CD4-positive, alpha-beta T cell treated with Interleukin-12 subunit alpha and Interleukin-12 subunit beta, for 1 hour (primary cell): ENCODE results near the gene PLP2.

Experiments
- DNase-seq: peaks from one replicate; pipeline ENCODE4 v3.0.0-alpha.2; 2020

PLP2 gene

DNA sequence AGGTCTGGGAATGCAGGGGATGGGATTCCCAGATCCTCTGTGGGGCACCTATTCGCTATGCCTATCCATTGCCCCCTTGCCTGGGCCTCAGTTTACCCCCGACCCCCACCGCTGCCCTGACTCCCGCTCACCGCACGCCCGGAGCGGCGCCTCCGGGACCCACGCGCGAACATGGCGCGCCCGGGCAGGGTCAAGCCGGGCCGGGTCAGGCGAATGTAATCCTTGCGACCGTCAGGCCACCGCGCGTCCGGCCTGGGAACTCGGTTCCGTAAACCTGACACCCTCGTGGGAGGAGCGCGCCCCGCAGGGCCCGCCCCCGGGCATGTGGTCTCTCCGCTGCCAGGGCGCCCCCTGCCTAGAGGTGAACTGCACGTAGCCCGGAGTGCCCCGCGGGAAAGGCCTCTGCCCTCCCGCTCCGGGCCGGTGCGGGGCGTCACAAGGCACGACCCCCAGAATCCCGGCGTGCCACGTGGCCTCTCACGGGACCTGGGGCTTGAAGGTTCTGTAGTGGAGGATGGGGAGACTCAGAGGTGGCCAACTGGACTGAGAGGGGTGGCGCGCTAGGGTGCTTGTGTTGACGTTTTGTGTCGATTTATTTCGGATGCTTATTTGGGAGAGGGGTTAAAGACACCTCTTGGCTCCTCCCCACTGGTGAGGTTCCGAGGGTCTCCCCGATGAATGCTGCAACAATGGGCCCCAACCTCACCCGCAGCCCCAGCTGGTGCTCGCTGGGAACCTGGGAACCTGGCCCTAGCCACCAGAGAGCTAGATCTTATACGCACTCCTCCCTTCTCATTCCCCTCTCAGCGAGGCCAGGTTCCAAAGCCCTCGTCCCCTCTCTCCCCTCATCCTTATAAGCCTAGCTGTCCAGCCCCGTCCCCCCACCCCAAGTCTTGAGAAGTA, 14.7 kb downstream of the PLP2 start, which contains the start of gene PRICKLE3:
Gene PRICKLE3 (minus strand): TSS at position 249 of the 903 bp plus-strand sequence. CDS start 76 bp downstream, at position 173.
- DNase-seq = peak; percentile 77

DNA sequence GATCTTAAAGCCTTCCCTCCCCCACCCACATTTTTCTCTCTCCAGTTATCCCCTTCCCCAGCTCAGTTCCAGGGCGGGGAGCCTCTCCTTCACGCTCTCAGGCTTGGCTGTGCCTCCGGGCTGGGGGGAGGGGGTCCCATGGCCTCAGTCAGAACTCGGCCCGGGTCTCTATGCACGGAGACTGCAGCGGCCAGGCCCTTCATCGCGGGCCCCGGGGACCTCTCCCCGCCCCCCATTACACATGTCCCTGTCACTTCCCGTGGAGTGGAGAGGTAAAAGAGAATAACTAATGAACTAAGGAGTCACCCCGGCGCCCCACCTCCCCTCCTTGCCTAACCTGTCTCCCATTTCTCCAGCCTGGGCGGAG, 15.3 kb downstream of the PLP2 start:
- DNase-seq = no peak

- DNase-seq = no peak
Measured at GRCh38 chrX:49187526-49187925, 15.8 kb downstream of the PLP2 start.

- DNase-seq = no peak
Measured at GRCh38 chrX:49188468-49189076, 16.9 kb downstream of the PLP2 start.

GRCh38 chrX:49189606-49190005, 17.9 kb downstream of the PLP2 start:
- no peak for DNase-seq

DNA sequence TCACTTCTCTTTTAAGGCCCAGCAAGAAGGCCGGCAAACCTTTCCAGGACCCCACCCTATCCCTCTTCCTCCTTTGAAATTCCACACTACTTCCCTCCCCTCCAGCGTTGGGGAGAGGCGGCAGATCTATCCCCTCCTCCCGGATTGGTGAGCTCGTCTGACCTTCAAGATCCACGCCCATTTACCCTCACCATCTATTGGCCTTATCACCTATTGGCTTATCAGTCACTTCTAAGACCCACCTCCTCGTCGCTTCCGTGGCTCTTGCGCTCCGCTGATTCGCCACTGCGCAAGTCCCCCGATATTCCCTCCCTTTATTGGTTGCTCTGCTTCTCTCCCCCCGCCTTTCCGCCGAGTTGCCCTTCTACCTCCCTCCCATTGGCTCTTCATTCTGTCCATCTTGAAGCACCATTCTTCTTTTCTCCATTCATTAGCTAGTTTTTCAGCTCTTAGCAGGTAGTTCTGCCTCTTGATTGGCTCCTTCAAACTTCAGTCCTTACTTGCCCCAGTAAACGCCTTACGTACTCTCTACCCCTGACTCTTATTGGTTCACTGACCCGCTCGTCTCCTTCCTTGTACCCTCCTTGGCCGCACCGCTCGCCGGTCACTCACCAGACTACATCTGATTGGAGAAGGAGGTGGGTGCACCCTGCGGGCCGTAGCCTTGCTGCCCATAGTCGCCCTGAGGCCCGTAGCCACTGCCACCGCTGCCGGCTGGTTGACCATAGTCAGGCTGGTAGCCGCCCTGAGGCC, 19.3 kb downstream of the PLP2 start:
- peak; percentile 93 for DNase-seq

DNA sequence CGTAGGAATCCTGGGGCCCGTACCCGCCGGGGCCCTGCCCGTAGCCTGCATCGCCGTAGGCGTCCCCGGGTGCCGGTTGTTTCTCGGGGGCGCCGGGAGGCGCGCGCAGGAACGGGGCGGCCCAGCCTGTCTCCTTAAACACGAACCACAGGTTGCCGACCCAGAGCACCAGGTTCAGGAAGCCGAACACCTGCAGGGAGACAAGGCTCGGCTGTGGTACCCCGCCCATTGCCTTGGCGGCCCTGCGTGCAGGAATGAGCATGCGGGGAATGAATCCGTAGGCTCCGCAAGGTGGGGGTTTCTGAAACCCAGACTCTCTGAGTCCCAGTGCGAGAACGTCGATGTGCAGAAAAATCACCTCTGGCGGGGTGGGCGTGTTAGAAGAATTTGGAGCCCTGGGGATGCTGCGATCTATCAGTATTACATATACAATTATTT, 19.9 kb downstream of the PLP2 start:
- DNase-seq = no peak

DNA sequence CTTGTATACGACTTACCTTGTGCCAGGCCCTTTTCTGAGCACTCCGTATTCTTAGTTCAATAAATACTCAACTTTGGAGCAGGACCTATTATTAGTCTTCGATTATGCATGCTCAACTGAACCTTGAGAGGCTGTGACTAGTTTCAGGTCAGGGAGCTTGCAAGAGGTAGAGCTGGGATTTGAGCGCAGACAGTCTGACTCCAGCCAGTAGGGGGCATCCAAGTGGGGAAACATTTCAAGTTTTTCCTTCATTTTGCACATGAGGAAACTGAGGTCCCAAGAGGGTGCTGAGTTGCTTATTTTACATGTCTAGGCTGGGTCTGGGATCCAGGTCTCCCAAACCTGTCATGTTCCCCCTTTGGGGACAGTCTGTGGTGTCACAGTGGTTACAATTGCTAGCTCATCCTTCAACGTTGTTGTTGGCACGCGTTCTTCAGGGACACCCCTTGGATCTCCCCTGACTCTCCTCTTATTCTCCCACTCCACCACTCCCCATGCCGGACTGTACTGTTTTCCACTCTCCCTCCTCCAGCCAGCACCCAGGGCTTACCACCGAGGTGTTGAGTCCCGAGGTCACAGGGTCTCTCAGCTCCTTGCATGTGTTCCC, 21.1 kb downstream of the PLP2 start:
- peak; percentile 36 for DNase-seq

DNA sequence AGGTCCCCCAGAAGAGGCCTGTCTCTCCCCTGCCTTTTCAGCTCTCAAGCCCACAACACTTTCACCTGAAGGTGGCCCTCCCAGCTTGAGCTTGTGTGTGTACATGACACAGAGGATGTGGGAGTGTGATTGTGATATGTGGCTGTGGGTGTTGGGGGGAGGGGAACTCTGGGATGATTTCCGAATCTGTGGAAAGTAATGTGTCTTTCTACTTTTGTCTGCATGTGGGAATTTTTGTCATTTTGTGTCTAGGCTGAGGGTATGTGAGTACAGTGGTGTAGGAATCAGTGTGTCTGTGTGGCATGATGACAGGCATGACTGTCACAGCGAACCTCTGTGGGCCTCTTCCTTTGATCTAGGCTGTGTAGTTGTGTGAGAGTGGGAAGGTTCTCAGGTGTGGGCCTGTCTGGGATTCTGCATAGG, 21.9 kb downstream of the PLP2 start:
- no peak for DNase-seq

GRCh38 chrX:49197543-49198087, 25.9 kb downstream of the PLP2 start:
- no peak for DNase-seq

- DNase-seq = no peak
Measured at GRCh38 chrX:49198540-49199314, 27.0 kb downstream of the PLP2 start.

- DNase-seq = no peak
Measured at GRCh38 chrX:49199315-49199595, 27.6 kb downstream of the PLP2 start.

DNA sequence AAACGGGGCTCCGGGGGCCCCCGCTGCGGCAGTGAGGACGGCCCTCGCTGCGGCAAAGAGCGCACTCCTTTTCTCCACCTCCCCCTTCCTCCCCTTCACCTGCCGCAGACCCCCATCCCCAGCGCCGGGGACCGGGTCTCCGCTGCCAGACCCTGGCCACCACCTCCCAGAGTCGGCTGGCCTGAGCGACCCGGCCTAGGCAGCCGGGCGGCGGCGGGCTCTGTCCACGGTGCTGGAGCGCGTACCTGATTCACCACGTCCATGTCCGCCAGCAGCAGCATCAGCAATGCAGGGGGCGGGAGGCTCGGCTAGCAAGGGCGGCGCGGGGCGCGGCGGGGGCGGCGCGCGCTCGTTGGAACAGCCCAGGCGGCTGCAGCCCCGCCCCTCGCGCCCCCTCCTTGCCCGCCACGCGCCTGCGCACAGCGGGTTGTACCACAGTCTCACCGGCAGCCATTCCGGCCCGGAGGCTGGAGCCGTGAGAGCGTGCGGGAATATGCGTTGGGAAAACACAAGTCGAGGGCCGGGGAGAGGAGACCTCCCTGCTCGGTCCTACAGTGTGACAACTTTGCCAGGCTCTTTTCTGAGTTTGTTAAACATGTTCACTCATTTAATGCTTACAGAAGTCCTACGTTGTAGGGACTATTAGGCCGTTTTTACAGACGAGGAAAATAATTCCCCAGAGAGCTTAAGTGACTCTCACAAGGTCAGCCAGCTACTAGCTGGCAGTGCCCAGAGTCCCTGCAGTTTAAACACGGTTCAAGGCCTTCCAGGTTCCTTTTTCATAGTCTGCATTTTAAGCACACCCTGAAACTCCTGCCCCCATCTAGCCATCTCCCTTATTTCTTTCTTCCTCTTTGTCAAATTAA, 28.4 kb downstream of the PLP2 start, which contains the start of gene SYP:
Gene SYP (minus strand): TSS at position 288 of the 866 bp plus-strand sequence. CDS start 7 bp downstream, at position 281.
- DNase-seq = peak; percentile 91

DNA sequence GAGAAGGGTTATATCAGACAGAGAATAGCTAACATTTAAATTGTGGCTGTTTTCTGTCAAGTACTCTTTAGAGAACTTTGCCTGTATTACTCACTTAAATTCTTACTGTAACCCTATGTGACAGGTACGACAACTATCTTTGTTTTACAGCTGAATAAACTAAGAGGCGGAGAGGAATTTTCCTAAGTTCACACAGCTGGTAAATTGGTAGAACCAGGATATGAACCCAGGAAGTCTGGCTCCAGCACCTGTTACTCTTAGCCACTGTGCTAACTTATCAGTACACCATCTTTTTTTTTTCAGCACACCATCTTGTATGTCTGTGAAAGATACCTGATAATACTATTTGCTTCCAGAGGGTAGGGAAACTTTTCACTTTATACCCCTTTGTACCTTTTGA, 30.3 kb downstream of the PLP2 start:
- no peak for DNase-seq

GRCh38 chrX:49203536-49203935, 31.8 kb downstream of the PLP2 start:
- DNase-seq = no peak

DNA sequence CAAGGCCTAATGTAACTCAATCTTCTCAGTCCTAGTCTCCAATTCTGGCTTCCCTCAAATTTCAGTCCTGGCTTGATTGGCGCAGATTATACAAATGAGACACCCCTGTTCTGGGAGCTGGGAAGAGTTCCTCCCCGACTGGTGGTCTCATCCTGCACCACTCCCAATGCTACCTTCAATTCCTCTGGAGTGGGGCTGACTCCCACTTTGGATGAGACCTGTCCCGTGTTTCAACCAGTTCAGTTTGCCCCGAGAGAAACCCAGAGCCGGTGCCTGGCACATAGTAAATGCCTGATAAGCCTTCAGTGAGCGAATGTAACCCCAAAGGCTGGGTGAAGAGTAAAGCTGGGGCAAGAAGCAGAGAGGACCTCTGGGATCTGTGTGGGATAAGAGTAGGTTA, 32.3 kb downstream of the PLP2 start:
- no peak for DNase-seq

DNA sequence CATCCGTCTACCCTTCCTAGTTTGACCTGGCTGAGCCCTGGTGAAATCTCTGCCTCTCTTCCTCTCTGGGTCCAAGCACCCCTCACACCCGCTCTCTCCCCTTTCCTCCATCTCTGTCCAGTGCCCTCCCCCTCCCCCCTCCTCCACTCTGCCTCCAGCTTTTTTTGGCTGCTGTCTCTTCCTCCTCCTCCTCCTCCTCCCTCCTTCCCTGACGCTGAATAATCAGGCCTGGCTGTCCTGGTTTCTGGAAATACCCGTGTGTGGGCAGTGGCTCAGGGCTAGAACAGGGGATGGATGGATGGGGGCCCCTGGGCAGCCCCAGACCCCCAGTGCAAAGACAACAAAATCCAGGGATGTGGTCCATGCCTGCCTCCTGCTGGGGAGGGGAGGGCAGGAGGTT, 33.0 kb downstream of the PLP2 start:
- no peak for DNase-seq

GRCh38 chrX:49205443-49205842, 33.7 kb downstream of the PLP2 start:
- no peak for DNase-seq

DNA sequence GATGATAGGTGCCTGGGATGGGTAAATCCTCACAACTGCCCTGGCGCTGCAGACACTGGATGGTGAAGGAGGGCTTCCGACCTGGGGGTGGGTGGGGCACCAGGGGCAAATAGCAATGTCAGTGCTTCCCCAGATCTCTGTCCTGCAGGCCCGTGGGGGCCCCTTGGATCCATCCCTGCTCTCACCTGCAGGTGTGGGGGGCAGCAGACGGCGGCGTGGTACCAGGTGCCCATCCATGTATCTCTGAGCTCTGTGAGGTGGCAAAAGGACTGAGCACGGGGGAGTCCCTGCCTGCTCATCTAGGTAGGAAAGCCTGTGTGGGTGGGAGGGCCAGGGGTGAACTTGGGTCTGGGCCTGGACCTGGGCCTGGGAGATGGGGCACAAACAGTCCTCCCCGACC, 34.8 kb downstream of the PLP2 start:
- no peak for DNase-seq

DNA sequence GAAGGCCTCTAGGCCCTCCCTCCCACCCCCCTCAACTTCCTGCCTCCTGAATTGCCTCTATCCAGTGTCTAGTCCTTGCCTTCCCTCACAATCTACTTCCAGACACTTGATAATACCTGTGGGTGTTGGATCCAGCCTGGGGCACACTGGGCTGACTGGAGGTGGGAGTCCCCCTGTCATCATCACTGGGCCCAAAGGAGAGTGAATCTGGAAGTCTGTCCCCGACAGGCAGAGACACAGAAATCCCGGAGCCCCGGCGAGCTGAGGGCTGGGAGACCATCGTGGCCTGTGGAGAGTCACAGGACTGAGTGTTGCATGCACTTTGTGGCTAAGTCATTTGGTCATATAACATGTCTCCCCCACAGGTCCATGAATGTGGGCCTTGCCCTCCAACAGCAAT, 36.7 kb downstream of the PLP2 start:
- no peak for DNase-seq
